SK-N-SH (cell line): ENCODE data around the gene NLRP14. TPM values are rescaled to one million over a fixed set of nuclear protein-coding genes. Genes with fewer than 3 reads are reported as not detected.

Source experiments
- CTCF ChIA-PET: fragments of 300-600, 350-600 bp; formaldehyde crosslinking; extraction: SDS; loops from one replicate; lab custom pipeline; 2021; lab: Yijun Ruan, JAX
- POLR2A ChIA-PET: fragments of 350-600 bp; sonication (Branson Sonifier 250); formaldehyde crosslinking; extraction: SDS; loops from one replicate; lab custom pipeline; 2020; ENCODE audit warnings: antibody characterized with exemption, inconsistent platforms; lab: Yijun Ruan, JAX
- DNase-seq: peaks from one replicate; pipeline ENCODE4 v3.0.0; 2012
- H2AFZ ChIP-seq: fragments of 200-600 bp; sonication (generic); 2 replicates; pipeline ENCODE4 v1.8.1; 2016; ENCODE audit warnings: antibody characterized with exemption, mild to moderate bottlenecking, low read depth
- H3F3A ChIP-seq: fragments of 200-600 bp; sonication (generic); replicated peaks from 2 replicates; pipeline ENCODE3; 2016; ENCODE audit warnings: antibody characterized with exemption, mild to moderate bottlenecking; ENCODE audit not compliant: insufficient read depth
- H3K27ac ChIP-seq, 2 experiments: fragments of 200-500 bp in 1 of 2; fragments of 200-600 bp in 1 of 2; sonication (Bioruptor generic) in 1 of 2; sonication (generic), shearing (Covaris generic) in 1 of 2; 2 replicates each; pipeline versions ENCODE4 v1.5.1 to v1.6.1; 2014 to 2016; ENCODE audit warnings: low read depth in 2 of 2, inconsistent platforms in 1 of 2, low read length in 1 of 2, mild to moderate bottlenecking in 1 of 2, mixed read lengths in 1 of 2
- H3K27me3 ChIP-seq: fragments of 200-600 bp; sonication (generic), shearing (Covaris generic); 2 replicates; pipeline ENCODE4 v1.6.1; 2016; ENCODE audit warnings: mixed run types; ENCODE audit not compliant: insufficient read depth
- H3K36me3 ChIP-seq, 2 experiments: fragments of 200-500 bp in 1 of 2; fragments of 200-600 bp in 1 of 2; sonication (Bioruptor generic) in 1 of 2; sonication (generic) in 1 of 2; replicated peaks in 1 of 2; 2 replicates each; pipeline versions ENCODE3 to v1.5.1; 2014 to 2016; ENCODE audit warnings: low read length in 1 of 2, mild to moderate bottlenecking in 1 of 2; ENCODE audit not compliant: insufficient read depth in 2 of 2, control insufficient read depth in 1 of 2
- H3K4me1 ChIP-seq, 2 experiments: fragments of 200-500 bp in 1 of 2; fragments of 200-600 bp in 1 of 2; sonication (Bioruptor generic) in 1 of 2; sonication (generic), shearing (Covaris generic) in 1 of 2; 2 replicates each; pipeline versions ENCODE4 v1.5.1 to v1.6.1; 2014 to 2016; ENCODE audit warnings: low read depth in 1 of 2, low read length in 1 of 2, mixed run types in 1 of 2; ENCODE audit not compliant: insufficient read depth in 2 of 2, control insufficient read depth in 1 of 2
- H3K4me2 ChIP-seq: fragments of 200-600 bp; sonication (generic), shearing (Covaris generic); 2 replicates; pipeline ENCODE4 v1.6.1; 2017; ENCODE audit warnings: mixed run types
- H3K4me3 ChIP-seq, 2 experiments: fragments of 200-500 bp in 1 of 2; fragments of 200-600 bp in 1 of 2; sonication (Bioruptor generic) in 1 of 2; sonication (generic), shearing (Covaris generic) in 1 of 2; 2 replicates each; pipeline versions ENCODE4 v1.5.1 to v1.8.1; 2014 to 2016; ENCODE audit warnings: low read depth in 2 of 2, inconsistent platforms in 1 of 2, low read length in 1 of 2, mild to moderate bottlenecking in 1 of 2, mixed read lengths in 1 of 2, moderate library complexity in 1 of 2
- H3K79me2 ChIP-seq: fragments of 200-600 bp; sonication (generic); 2 replicates; pipeline ENCODE4 v1.8.1; 2017; ENCODE audit warnings: mild to moderate bottlenecking; ENCODE audit not compliant: insufficient read depth
- H3K9ac ChIP-seq: fragments of 200-600 bp; sonication (generic); 2 replicates; pipeline ENCODE4 v1.6.1; 2017; ENCODE audit warnings: mixed run types
- H3K9me2 ChIP-seq: fragments of 200-600 bp; sonication (generic); 2 replicates; pipeline ENCODE4 v1.6.1; 2017; ENCODE audit warnings: mixed run types
- H3K9me3 ChIP-seq: fragments of 200-600 bp; sonication (generic); 2 replicates; pipeline ENCODE4 v1.6.1; 2017; ENCODE audit warnings: mixed run types, mild to moderate bottlenecking, moderate library complexity
- H4K20me1 ChIP-seq: fragments of 200-600 bp; sonication (generic); 2 replicates; pipeline ENCODE4 v1.6.1; 2017; ENCODE audit warnings: mild to moderate bottlenecking, mixed run types; ENCODE audit not compliant: insufficient read depth
- CHD2 ChIP-seq: fragments of 150-350 bp; IDR thresholded peaks from 2 replicates; pipeline ENCODE4 v1.6.1; 2018; ENCODE audit warnings: low read length; ENCODE audit not compliant: partially characterized antibody
- ELF1 ChIP-seq: IDR thresholded peaks from 2 replicates; pipeline ENCODE4 v1.4.0; 2012
- FOXM1 ChIP-seq: IDR thresholded peaks from 2 replicates; pipeline ENCODE4 v1.4.0; 2012; ENCODE audit warnings: low read depth, mild to moderate bottlenecking
- GABPA ChIP-seq: IDR thresholded peaks from 2 replicates; pipeline ENCODE4 v1.4.0; 2012; ENCODE audit warnings: low read depth, mild to moderate bottlenecking
- MEF2A ChIP-seq: IDR thresholded peaks from 2 replicates; pipeline ENCODE4 v1.4.0; 2012; ENCODE audit warnings: low read depth, borderline replicate concordance
- MXI1 ChIP-seq: IDR thresholded peaks from 2 replicates; pipeline ENCODE4 v1.6.1; 2012; ENCODE audit warnings: mild to moderate bottlenecking, low read depth, low read length, improper control_type of control experiment
- NRF1 ChIP-seq: IDR thresholded peaks from 2 replicates; pipeline ENCODE4 v1.6.1; 2012; ENCODE audit warnings: low read depth, mild to moderate bottlenecking, low read length
- POLR2AphosphoS5 ChIP-seq: IDR thresholded peaks from 2 replicates; pipeline ENCODE4 v1.6.1; 2012; ENCODE audit warnings: low read depth, low read length
- RAD21 ChIP-seq: IDR thresholded peaks from 2 replicates; pipeline ENCODE4 v1.6.1; 2012; ENCODE audit warnings: mild to moderate bottlenecking, low read length
- RFX5 ChIP-seq: IDR thresholded peaks from 2 replicates; pipeline ENCODE4 v1.6.1; 2012; ENCODE audit warnings: mild to moderate bottlenecking, improper control_type of control experiment, low read length
- TCF12 ChIP-seq: IDR thresholded peaks from 2 replicates; pipeline ENCODE4 v1.4.0; 2012
- TEAD4 ChIP-seq: IDR thresholded peaks from 2 replicates; pipeline ENCODE4 v1.4.0; 2012; ENCODE audit warnings: mild to moderate bottlenecking, borderline replicate concordance; ENCODE audit not compliant: insufficient read depth
- YY1 ChIP-seq: IDR thresholded peaks from 2 replicates; pipeline ENCODE4 v1.4.0; 2012; ENCODE audit warnings: low read depth, mild to moderate bottlenecking
- WGBS: methylation state at CpG from one replicate; pipeline ENCODE4 v1.1.6; 2017; ENCODE audit warnings: low lambda C conversion rate; 5-methylcytosine and 5-hydroxymethylcytosine counted together
- polyA plus RNA-seq, 3 experiments: library from polyadenylated mRNA; depleted of rRNA; stranded (reverse); fragments of >200 nt; gene quantifications; 2 replicates each; pipeline ENCODE4 v1.2.3, GENCODE V29; 2012
- TF ChIP-seq, protein P1 (sequence below): fragments of 150-350 bp; IDR thresholded peaks from 2 replicates; pipeline ENCODE4 v1.6.1; 2016; ENCODE audit warnings: mild to moderate bottlenecking, low read depth, low read length
- TF ChIP-seq, protein P2 (sequence below): IDR thresholded peaks from 2 replicates; pipeline ENCODE4 v1.4.0; 2012; ENCODE audit warnings: low read depth
- TF ChIP-seq, protein P3 (sequence below): IDR thresholded peaks from 2 replicates; pipeline ENCODE4 v1.4.0; 2012; ENCODE audit warnings: low read depth, borderline replicate concordance
- TF ChIP-seq, protein P4 (sequence below): IDR thresholded peaks from 2 replicates; pipeline ENCODE4 v1.6.1; 2012; ENCODE audit warnings: mild to moderate bottlenecking, low read depth, low read length, moderate library complexity
- TF ChIP-seq, protein P5 (sequence below): fragments of 150-350 bp; IDR thresholded peaks from 2 replicates; pipeline ENCODE4 v1.6.1; 2017; ENCODE audit warnings: antibody characterized with exemption, low read length, low read depth, borderline replicate concordance

NLRP14 gene
- polyA plus RNA-seq, 1 of the 3 experiments (the other 2 are of a cell fraction) = not detected

DNA sequence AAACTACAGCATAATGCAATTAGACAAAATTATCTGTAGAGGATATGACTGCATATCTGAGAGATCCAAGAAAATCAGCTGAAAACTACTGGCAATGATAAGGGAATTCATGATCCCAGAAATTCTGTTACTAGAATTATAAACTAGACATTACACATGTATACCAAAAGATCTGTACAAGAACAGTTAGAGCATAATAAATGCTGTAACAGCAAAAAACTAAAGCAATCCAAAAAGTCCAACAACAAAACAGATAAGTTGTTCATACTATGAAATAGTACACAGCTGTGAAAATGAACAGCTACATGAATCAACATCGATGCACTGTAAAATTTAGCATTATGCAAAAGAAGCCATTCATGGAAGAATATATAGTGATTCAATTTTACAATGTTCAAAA is 6.2 kb upstream of the NLRP14 start (continued):
- no peak for TF ChIP-seq RFX5
- TF ChIP-seq, protein P1, sequence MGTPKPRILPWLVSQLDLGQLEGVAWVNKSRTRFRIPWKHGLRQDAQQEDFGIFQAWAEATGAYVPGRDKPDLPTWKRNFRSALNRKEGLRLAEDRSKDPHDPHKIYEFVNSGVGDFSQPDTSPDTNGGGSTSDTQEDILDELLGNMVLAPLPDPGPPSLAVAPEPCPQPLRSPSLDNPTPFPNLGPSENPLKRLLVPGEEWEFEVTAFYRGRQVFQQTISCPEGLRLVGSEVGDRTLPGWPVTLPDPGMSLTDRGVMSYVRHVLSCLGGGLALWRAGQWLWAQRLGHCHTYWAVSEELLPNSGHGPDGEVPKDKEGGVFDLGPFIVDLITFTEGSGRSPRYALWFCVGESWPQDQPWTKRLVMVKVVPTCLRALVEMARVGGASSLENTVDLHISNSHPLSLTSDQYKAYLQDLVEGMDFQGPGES = no peak
- no peak for TF ChIP-seq FOXM1
- TF ChIP-seq, protein P2, sequence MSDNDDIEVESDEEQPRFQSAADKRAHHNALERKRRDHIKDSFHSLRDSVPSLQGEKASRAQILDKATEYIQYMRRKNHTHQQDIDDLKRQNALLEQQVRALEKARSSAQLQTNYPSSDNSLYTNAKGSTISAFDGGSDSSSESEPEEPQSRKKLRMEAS = no peak
- no peak for TF ChIP-seq POLR2AphosphoS5
- TF ChIP-seq, all 33 proteins: peak for 0

DNA sequence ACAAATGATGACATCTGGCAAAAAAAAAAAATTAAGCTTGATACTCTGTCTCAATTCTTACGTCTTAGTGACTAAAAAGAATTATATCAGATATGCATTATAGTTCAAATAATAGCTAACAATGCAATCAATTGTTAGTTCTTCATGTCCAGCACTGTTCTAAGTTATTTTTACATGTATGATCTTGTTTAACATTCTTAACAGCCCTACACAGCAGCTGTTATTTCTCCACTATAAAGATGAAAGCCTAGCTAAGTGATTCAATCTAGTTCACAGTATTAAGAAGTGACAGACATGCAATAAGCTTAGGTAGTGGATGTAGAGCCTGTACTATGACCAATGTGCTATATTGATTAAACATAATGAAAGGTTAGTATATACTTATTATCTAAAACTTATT is 4.3 kb upstream of the NLRP14 start:
- no peaks in the 10 kb centered on the region for H3K27me3 ChIP-seq
- H3K4me3 ChIP-seq = no peak overlapping the region
- peaks cover 0 to 8% of the 10 kb centered on the region in 2 experiments; a peak in 2 of 4 replicates for H3K4me1 ChIP-seq
- CTCF ChIA-PET = no interaction called here
- H2AFZ ChIP-seq = no peak overlapping the region
- TF ChIP-seq RFX5 = no peak
- TF ChIP-seq, protein P3, sequence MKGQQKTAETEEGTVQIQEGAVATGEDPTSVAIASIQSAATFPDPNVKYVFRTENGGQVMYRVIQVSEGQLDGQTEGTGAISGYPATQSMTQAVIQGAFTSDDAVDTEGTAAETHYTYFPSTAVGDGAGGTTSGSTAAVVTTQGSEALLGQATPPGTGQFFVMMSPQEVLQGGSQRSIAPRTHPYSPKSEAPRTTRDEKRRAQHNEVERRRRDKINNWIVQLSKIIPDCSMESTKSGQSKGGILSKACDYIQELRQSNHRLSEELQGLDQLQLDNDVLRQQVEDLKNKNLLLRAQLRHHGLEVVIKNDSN = no peak
- no peak for TF ChIP-seq ELF1
- TF ChIP-seq NRF1 = no peak
- TF ChIP-seq, protein P4, sequence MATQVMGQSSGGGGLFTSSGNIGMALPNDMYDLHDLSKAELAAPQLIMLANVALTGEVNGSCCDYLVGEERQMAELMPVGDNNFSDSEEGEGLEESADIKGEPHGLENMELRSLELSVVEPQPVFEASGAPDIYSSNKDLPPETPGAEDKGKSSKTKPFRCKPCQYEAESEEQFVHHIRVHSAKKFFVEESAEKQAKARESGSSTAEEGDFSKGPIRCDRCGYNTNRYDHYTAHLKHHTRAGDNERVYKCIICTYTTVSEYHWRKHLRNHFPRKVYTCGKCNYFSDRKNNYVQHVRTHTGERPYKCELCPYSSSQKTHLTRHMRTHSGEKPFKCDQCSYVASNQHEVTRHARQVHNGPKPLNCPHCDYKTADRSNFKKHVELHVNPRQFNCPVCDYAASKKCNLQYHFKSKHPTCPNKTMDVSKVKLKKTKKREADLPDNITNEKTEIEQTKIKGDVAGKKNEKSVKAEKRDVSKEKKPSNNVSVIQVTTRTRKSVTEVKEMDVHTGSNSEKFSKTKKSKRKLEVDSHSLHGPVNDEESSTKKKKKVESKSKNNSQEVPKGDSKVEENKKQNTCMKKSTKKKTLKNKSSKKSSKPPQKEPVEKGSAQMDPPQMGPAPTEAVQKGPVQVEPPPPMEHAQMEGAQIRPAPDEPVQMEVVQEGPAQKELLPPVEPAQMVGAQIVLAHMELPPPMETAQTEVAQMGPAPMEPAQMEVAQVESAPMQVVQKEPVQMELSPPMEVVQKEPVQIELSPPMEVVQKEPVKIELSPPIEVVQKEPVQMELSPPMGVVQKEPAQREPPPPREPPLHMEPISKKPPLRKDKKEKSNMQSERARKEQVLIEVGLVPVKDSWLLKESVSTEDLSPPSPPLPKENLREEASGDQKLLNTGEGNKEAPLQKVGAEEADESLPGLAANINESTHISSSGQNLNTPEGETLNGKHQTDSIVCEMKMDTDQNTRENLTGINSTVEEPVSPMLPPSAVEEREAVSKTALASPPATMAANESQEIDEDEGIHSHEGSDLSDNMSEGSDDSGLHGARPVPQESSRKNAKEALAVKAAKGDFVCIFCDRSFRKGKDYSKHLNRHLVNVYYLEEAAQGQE = no peak
- TF ChIP-seq, protein P5, sequence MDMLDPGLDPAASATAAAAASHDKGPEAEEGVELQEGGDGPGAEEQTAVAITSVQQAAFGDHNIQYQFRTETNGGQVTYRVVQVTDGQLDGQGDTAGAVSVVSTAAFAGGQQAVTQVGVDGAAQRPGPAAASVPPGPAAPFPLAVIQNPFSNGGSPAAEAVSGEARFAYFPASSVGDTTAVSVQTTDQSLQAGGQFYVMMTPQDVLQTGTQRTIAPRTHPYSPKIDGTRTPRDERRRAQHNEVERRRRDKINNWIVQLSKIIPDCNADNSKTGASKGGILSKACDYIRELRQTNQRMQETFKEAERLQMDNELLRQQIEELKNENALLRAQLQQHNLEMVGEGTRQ = no peak
- TF ChIP-seq, protein P2 = no peak
- TF ChIP-seq CHD2 = no peak
- TF ChIP-seq YY1 = no peak
- TF ChIP-seq TEAD4 = no peak
- TF ChIP-seq MEF2A = no peak
- TF ChIP-seq TCF12 = no peak
- no peak for TF ChIP-seq RAD21
- TF ChIP-seq, protein P1 = no peak
- TF ChIP-seq MXI1 = no peak
- TF ChIP-seq GABPA = no peak
- TF ChIP-seq, all 33 proteins: peak for 0
- no peak overlapping the region for H3K4me2 ChIP-seq
- H4K20me1 ChIP-seq = no peaks in the 10 kb centered on the region
- POLR2A ChIA-PET = no interaction called here
- H3K79me2 ChIP-seq = no peaks in the 10 kb centered on the region
- 71% methylated on average over 1 of the region's 1 CpG for WGBS
- H3F3A ChIP-seq = peaks cover 4% of the 10 kb centered on the region
- H3K9ac ChIP-seq = no peak overlapping the region
- H3K36me3 ChIP-seq = no peaks in the 10 kb centered on the region
- no peak for DNase-seq
- H3K9me2 ChIP-seq = no peaks in the 10 kb centered on the region
- no peak overlapping the region for H3K27ac ChIP-seq
- H3K9me3 ChIP-seq = no peaks in the 10 kb centered on the region
